GM12875 (cell line): ENCODE measurements around the gene CDRT4.

Source experiments
- H3K4me3 ChIP-seq: one replicate; pipeline ENCODE4 v1.5.1; 2011; ENCODE audit warnings: low read depth, low read length, control low read depth
- CTCF ChIP-seq: IDR thresholded peaks from 2 replicates; pipeline ENCODE4 v1.5.1; 2011; ENCODE audit warnings: low read depth, mild to moderate bottlenecking, control low read depth, inconsistent platforms, low read length, moderate library complexity, borderline replicate concordance; ENCODE audit not compliant: insufficient read depth

Gene CDRT4

GRCh38 chr17:15493693-15494035 is 26.2 kb upstream of the CDRT4 start:
- TF ChIP-seq CTCF: no peak
- H3K4me3 ChIP-seq: no peak overlapping the region

GRCh38 chr17:15492791-15493692 is 25.6 kb upstream of the CDRT4 start:
- TF ChIP-seq CTCF: no peak
- no peak overlapping the region for H3K4me3 ChIP-seq

DNA sequence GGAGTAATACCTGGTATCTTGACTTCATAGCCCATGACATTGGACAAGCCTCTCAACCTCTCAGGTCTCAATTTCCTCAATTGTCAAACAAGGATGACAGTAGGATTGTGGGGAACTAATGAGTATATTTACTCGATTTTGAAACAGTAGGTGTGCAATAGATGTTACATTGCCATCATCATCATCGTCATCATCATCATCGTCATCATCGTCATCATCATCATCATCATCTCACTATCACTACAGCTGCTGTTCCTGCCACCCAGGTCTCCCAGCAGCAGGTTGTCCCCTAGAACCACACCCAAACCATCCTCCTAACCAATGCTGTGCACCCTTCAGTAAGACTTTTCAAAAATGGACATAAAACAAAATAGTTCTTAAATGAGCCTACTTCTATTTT is 24.8 kb upstream of the CDRT4 start:
- no peak for TF ChIP-seq CTCF
- H3K4me3 ChIP-seq: no peak overlapping the region

DNA sequence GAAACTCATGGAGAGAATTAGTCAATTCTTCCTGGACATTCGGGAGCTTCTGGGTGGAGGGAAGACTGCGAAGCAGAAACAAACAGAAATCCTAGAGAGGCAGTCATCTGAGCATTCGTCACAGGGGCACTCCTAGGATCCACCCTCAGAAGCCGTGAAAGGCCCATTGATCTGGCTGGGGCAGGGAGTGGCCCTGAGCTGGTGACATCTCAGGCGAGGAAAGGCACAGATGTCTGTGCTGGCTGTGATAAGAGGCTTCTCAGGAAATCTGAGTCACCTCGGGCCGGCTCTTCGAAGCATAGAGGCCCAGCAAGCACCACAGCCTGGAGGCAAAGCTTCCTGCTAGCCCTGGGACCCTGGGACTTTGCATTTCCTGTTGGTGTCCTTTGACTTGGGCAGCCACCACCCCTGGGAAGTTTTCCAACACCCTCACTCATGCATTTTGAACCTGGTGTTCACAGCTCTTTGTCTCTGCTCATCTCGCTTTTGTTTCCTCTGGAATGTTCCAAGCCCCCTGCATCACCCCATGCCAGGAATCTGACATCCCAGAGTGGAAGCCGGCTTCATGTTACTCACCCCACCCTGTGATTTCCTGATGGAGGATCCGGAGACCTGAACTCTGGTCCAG is 23.3 kb upstream of the CDRT4 start:
- TF ChIP-seq CTCF: no peak
- H3K4me3 ChIP-seq: no peak overlapping the region

- TF ChIP-seq CTCF: no peak
- no peak overlapping the region for H3K4me3 ChIP-seq
Measured at GRCh38 chr17:15488557-15488956, 21.1 kb upstream of the CDRT4 start.

GRCh38 chr17:15485045-15485444 is 17.6 kb upstream of the CDRT4 start:
- H3K4me3 ChIP-seq: no peak overlapping the region
- TF ChIP-seq CTCF: no peak

GRCh38 chr17:15483431-15483830 is 16.0 kb upstream of the CDRT4 start:
- no peak for TF ChIP-seq CTCF
- no peak overlapping the region for H3K4me3 ChIP-seq
